Sigmoid colon (tissue), 4 donors: ENCODE measurements around the gene ANKRD6.

Experiments
- EP300 ChIP-seq, 4 donors: sonication (generic); formaldehyde crosslinking; IDR thresholded peaks; one replicate each; pipeline ENCODE4 v1.6.1; 2017; ENCODE audit warnings: antibody characterized with exemption in 4 of 4
- POLR2A ChIP-seq, 2 donors: fragments of 450-650 bp; IDR thresholded peaks; one replicate each; pipeline ENCODE4 v1.6.1; 2016; ENCODE audit warnings: antibody characterized with exemption in 2 of 2, mild to moderate bottlenecking in 2 of 2, moderate library complexity in 2 of 2

DNA sequence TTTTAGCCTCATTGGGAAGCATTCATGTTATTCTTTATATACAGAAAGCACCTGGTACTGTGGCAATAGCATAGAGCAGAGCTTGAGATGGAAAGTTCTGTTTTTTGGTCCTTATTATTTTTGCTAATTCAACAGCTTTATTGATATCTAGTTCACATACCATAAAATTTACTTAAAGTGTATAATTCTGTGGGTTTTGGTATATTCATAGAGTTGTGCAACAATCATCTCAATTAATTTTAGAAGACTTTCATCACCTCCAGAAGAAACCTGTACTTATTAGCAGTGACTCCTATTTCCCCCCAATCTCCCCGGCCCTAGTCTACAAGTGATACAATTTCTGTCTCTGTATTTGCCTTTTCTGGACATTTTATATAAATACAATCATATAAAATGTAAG, 77.4 kb downstream of the ANKRD6 start:
- TF ChIP-seq POLR2A (IDR thresholded peaks at IDR 0.05) (no peak), EP300 (IDR thresholded peaks at IDR 0.05) (no peak)
